Neural cell (in vitro differentiated cells): ENCODE measurements around the gene TRMT11. TPM values are rescaled to one million over a fixed set of nuclear protein-coding genes. Genes with fewer than 3 reads are reported as not detected.

Experiments
- H2AFZ ChIP-seq: fragments of 200-600, 300-800 bp; sonication (generic), shearing (Covaris generic); 2 replicates; pipeline ENCODE4 v1.6.0; 2014; ENCODE audit warnings: low read depth, mild to moderate bottlenecking, antibody characterized with exemption, low read length, moderate library complexity
- H3F3A ChIP-seq: fragments of 200-600 bp; shearing (Covaris generic); 2 replicates; pipeline ENCODE4 v1.6.1; 2016; ENCODE audit warnings: mild to moderate bottlenecking, moderate library complexity, mixed read lengths, antibody characterized with exemption, low read length; ENCODE audit not compliant: insufficient read depth, poor library complexity, severe bottlenecking
- H3K27ac ChIP-seq: fragments of 200-600, 300-800 bp; sonication (generic), shearing (Covaris generic); 2 replicates; pipeline ENCODE4 v1.5.1; 2014; ENCODE audit warnings: mild to moderate bottlenecking, low read length, moderate library complexity
- H3K27me3 ChIP-seq: fragments of 300-800, 200-600 bp; sonication (generic), shearing (Covaris generic); 2 replicates; pipeline ENCODE4 v1.6.0; 2014; ENCODE audit warnings: mild to moderate bottlenecking, low read depth, low read length, moderate library complexity; ENCODE audit not compliant: insufficient read depth
- H3K36me3 ChIP-seq: fragments of 300-800, 200-600 bp; sonication (generic), shearing (Covaris generic); 2 replicates; pipeline ENCODE4 v1.5.1; 2014; ENCODE audit warnings: mild to moderate bottlenecking, antibody characterized with exemption, low read length, moderate library complexity; ENCODE audit not compliant: insufficient read depth
- H3K4me2 ChIP-seq: fragments of 300-800, 200-600 bp; sonication (generic), shearing (Covaris generic); 2 replicates; pipeline ENCODE4 v1.6.0; 2014; ENCODE audit warnings: mild to moderate bottlenecking, low read length
- H3K4me3 ChIP-seq: fragments of 300-800, 200-600 bp; sonication (generic), shearing (Covaris generic); 2 replicates; pipeline ENCODE4 v1.5.1; 2014; ENCODE audit warnings: mild to moderate bottlenecking, low read length, moderate library complexity
- H3K79me2 ChIP-seq: fragments of 200-600 bp; shearing (Covaris generic); replicated peaks from 2 replicates; pipeline ENCODE4 v1.6.0; 2014; ENCODE audit warnings: mild to moderate bottlenecking, low read length, moderate library complexity; ENCODE audit not compliant: insufficient read depth
- H3K9ac ChIP-seq: fragments of 300-800, 200-600 bp; sonication (generic), shearing (Covaris generic); 2 replicates; pipeline ENCODE4 v1.6.1; 2016; ENCODE audit warnings: mild to moderate bottlenecking, low read length, mixed read lengths
- H3K9me2 ChIP-seq: fragments of 200-600 bp; shearing (Covaris generic); 2 replicates; pipeline ENCODE4 v1.6.1; 2016; ENCODE audit warnings: mild to moderate bottlenecking, low read length, mixed read lengths; ENCODE audit not compliant: insufficient read depth
- H3K9me3 ChIP-seq: fragments of 200-600, 300-800 bp; sonication (generic), shearing (Covaris generic); 2 replicates; pipeline ENCODE4 v1.6.1; 2016; ENCODE audit warnings: mild to moderate bottlenecking, mixed run types, low read length, moderate library complexity, mixed read lengths
- H4K20me1 ChIP-seq: fragments of 200-600 bp; shearing (Covaris generic); 2 replicates; pipeline ENCODE4 v1.6.1; 2016; ENCODE audit warnings: mild to moderate bottlenecking, mixed run types; ENCODE audit not compliant: insufficient read depth
- EP300 ChIP-seq: fragments of 450-650 bp; conservative IDR thresholded peaks from 2 replicates; pipeline ENCODE4 v1.6.1; 2014; ENCODE audit warnings: antibody characterized with exemption, mild to moderate bottlenecking, moderate library complexity; ENCODE audit not compliant: poor library complexity, severe bottlenecking
- EZH2 ChIP-seq: fragments of 200-600, 300-800 bp; shearing (Covaris generic), sonication (generic); IDR thresholded peaks from 2 replicates; pipeline ENCODE4 v1.6.1; 2014; ENCODE audit warnings: antibody characterized with exemption, low read length, borderline replicate concordance, mild to moderate bottlenecking; ENCODE audit not compliant: insufficient read depth, poor library complexity, severe bottlenecking
- MXI1 ChIP-seq: fragments of 450-650 bp; conservative IDR thresholded peaks from 2 replicates; pipeline ENCODE4 v1.6.1; 2014; ENCODE audit warnings: antibody characterized with exemption, mild to moderate bottlenecking; ENCODE audit not compliant: poor library complexity, severe bottlenecking
- POLR2AphosphoS5 ChIP-seq: IDR thresholded peaks from 2 replicates; pipeline ENCODE4 v1.6.1; 2012
- RAD21 ChIP-seq: fragments of 450-650 bp; conservative IDR thresholded peaks from 2 replicates; pipeline ENCODE4 v1.6.1; 2014; ENCODE audit warnings: antibody characterized with exemption, mild to moderate bottlenecking, moderate library complexity
- REST ChIP-seq: IDR thresholded peaks from 2 replicates; pipeline ENCODE4 v1.6.1; 2012; ENCODE audit warnings: borderline replicate concordance
- SMC3 ChIP-seq: fragments of 450-650 bp; conservative IDR thresholded peaks from 2 replicates; pipeline ENCODE4 v1.6.1; 2014; ENCODE audit warnings: antibody characterized with exemption, mild to moderate bottlenecking, moderate library complexity; ENCODE audit not compliant: poor library complexity
- TAF1 ChIP-seq: IDR thresholded peaks from 2 replicates; pipeline ENCODE4 v1.6.1; 2012; ENCODE audit warnings: low read depth
- polyA plus RNA-seq: library from polyadenylated mRNA; depleted of rRNA; stranded (reverse); fragments of >200 nt; gene quantifications from 2 replicates; pipeline ENCODE4 v1.2.3, GENCODE V29; 2014
- TF ChIP-seq, protein P1 (sequence below): fragments of 450-650 bp; IDR thresholded peaks from 2 replicates; pipeline ENCODE4 v1.5.1; 2014; ENCODE audit warnings: antibody characterized with exemption, mild to moderate bottlenecking, moderate library complexity; ENCODE audit not compliant: poor library complexity, severe bottlenecking

TRMT11 gene
- polyA plus RNA-seq, 1 donor from 2014 or later: 37.6 TPM

- no peaks in the 10 kb centered on the region for H3K27me3 ChIP-seq
- H2AFZ ChIP-seq: no peak overlapping the region
- H3K9ac ChIP-seq: no peak overlapping the region
- H3K79me2 ChIP-seq: no peaks in the 10 kb centered on the region
- no peak overlapping the region for H3K4me3 ChIP-seq
- H3K4me2 ChIP-seq: no peak overlapping the region
- TF ChIP-seq RAD21 (no peak), TAF1 (no peak), SMC3 (no peak), REST (no peak), MXI1 (no peak), POLR2AphosphoS5 (no peak), EZH2 (no peak), EP300 (no peak)
- TF ChIP-seq, protein P1, sequence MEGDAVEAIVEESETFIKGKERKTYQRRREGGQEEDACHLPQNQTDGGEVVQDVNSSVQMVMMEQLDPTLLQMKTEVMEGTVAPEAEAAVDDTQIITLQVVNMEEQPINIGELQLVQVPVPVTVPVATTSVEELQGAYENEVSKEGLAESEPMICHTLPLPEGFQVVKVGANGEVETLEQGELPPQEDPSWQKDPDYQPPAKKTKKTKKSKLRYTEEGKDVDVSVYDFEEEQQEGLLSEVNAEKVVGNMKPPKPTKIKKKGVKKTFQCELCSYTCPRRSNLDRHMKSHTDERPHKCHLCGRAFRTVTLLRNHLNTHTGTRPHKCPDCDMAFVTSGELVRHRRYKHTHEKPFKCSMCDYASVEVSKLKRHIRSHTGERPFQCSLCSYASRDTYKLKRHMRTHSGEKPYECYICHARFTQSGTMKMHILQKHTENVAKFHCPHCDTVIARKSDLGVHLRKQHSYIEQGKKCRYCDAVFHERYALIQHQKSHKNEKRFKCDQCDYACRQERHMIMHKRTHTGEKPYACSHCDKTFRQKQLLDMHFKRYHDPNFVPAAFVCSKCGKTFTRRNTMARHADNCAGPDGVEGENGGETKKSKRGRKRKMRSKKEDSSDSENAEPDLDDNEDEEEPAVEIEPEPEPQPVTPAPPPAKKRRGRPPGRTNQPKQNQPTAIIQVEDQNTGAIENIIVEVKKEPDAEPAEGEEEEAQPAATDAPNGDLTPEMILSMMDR: no peak
- H3K27ac ChIP-seq: no peak overlapping the region
- no peaks in the 10 kb centered on the region for H3K9me3 ChIP-seq
- no peaks in the 10 kb centered on the region for H3K9me2 ChIP-seq
- no peaks in the 10 kb centered on the region for H4K20me1 ChIP-seq
- no peaks in the 10 kb centered on the region for H3F3A ChIP-seq
- no peaks in the 10 kb centered on the region for H3K36me3 ChIP-seq
These were observed 52.9 kb downstream of the TRMT11 start for GRCh38 chr6:126039284-126039683.

DNA sequence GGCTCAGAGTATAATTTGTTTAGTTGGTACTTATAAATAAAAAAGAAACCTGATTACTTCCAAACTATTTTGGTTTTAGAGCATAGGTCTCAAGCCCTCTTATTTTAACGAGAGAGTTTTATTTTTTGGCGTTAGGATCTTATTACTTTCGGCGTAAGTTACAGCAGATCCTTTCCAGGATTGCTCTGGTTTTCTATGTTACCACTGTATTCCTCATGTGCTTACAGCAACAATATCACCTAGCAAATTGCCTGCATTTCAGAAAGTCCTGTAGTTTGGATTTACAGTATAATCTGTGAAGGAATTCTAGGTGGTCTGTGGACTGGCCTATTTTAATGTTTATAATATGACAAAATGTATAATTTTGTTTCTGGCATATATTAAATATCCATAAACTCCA lies 54.1 kb downstream of the TRMT11 start:
- Histone ChIP-seq H3K9ac (no peak overlapping the region), H3K36me3 (no peaks in the 10 kb centered on the region), H2AFZ (no peak overlapping the region), H3F3A (no peaks in the 10 kb centered on the region), H3K27ac (no peak overlapping the region), H3K27me3 (no peaks in the 10 kb centered on the region), H3K4me2 (no peak overlapping the region), H3K79me2 (no peaks in the 10 kb centered on the region), H3K9me2 (no peaks in the 10 kb centered on the region), H4K20me1 (no peaks in the 10 kb centered on the region), H3K9me3 (no peaks in the 10 kb centered on the region), H3K4me3 (no peak overlapping the region)
- TF ChIP-seq SMC3: no peak
- TF ChIP-seq, protein P1: no peak
